ENCODE measurements around the gene HTT-AS.

Gene HTT-AS

DNA sequence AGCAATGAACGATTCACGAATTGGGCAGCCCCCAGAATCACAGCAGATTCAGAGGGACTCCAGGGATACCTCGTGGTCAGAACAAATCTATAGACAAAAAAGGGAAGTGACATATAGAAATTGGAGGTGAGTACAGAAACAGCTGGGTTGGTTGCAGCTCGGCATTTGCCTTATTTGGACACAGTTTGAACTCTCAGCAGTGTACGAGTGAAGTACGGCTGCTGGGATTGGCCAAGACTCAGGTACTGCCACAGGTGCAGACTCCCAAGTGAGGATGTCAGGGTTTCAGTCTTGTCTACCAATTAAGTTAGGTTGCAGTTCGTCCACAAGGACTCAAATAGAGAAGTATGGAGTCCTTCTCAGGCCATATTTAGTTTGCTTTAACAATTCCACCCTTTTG is 28.2 kb downstream of the HTT-AS start:
- in situ Hi-C loops (cut with HindIII; ENCODE audit: low sequenced_read_pairs): no loop called here
- H3K4me3 ChIP-seq (ENCODE audit: low read depth, low read length): no peak overlapping the region
- TF ChIP-seq, protein P1, sequence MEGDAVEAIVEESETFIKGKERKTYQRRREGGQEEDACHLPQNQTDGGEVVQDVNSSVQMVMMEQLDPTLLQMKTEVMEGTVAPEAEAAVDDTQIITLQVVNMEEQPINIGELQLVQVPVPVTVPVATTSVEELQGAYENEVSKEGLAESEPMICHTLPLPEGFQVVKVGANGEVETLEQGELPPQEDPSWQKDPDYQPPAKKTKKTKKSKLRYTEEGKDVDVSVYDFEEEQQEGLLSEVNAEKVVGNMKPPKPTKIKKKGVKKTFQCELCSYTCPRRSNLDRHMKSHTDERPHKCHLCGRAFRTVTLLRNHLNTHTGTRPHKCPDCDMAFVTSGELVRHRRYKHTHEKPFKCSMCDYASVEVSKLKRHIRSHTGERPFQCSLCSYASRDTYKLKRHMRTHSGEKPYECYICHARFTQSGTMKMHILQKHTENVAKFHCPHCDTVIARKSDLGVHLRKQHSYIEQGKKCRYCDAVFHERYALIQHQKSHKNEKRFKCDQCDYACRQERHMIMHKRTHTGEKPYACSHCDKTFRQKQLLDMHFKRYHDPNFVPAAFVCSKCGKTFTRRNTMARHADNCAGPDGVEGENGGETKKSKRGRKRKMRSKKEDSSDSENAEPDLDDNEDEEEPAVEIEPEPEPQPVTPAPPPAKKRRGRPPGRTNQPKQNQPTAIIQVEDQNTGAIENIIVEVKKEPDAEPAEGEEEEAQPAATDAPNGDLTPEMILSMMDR (IDR thresholded peaks at IDR 0.05; ENCODE audit: low read depth, low read length, missing control alignments): no peak
- DNase-seq (ENCODE audit: low read depth): no peak

DNA sequence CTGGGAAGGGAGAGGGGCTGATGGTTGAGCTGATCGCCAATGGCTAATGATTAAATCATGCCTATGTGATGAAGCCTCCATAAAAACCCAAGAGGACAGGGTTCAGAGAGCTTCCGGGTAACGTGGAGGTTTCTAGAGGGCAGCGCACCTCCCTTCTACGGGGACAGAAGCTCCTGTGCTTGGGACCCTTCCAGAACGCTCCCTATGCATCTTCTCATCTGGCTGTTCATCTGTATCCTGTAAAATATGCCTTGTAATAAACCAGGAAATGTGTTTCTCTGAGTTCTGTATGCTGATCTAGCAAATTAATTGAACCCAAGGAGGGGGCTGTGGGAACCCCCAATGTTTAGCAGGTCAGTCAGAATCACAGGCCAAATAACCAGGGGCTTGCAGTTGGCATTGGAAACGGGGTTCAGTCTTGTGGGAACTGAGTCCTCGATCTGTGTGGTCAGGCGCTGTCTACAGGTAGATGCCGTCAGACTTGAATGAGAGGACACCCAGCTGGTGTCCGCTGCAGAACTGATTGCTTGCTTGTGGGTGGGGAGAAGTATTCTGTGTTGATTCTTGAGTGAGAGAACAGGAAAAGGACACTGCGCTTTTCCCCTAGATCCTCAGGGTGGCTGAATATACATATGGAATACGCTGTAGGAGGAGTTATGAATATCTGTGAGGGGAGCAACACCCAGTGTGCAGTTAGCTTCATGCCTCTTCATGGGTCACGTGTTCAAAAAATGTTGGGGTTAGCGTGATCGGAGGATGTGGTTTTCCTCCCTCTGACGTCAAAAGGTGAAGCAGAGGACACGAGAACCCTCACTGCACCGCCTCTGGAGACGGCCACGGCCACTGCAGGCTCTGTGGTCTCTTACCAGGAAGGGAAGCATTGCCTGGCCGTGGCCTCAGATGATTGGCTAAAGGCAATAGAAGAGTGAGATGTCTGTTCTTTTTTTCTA is 29.2 kb downstream of the HTT-AS start:
- H3K4me3 ChIP-seq (ENCODE audit: low read depth, low read length): no peak overlapping the region
- TF ChIP-seq, protein P1 (IDR thresholded peaks at IDR 0.05; ENCODE audit: low read depth, low read length, missing control alignments): no peak
- DNase-seq (ENCODE audit: low read depth): peak; percentile 6
- in situ Hi-C loops (cut with HindIII; ENCODE audit: low sequenced_read_pairs): no loop called here

DNA sequence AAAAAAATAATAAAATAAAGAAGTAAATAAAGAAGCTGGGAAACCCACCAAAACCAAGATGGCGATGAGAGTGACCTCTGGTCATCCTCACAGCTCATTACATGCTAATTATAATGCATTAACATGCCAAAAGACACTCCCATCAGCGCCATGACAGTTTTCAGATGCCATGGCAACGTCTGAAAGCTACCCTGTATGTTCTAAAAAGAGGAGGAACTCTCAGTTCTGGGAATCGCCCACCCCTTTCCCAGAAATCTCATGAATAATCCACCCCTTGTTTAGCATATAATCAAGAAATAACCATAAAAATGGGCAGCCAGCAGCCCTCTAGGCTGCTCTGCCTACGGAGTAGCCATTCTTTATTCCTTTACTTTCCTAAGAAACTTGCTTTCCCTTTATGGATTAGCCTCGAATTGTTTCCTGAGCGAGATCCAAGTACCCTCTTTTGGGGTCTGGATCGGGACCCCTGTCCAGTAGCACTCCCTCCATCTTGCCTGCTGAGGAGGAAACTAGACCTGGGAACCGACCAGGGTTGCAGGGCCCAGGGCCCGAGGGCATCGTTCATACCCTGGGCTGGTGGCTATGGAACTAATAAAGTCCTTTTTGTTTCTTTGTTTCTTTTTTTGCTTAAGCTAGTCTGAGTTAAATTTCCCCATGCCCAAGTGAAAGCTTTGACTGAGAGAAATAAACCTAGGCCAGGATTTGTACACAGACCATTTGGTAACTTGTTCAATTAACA is 30.9 kb downstream of the HTT-AS start:
- no peak for DNase-seq (ENCODE audit: low read depth)
- TF ChIP-seq, protein P1 (IDR thresholded peaks at IDR 0.05; ENCODE audit: low read depth, low read length, missing control alignments): no peak
- in situ Hi-C loops (cut with HindIII; ENCODE audit: low sequenced_read_pairs): no loop called here
- H3K4me3 ChIP-seq (ENCODE audit: low read depth, low read length): no peak overlapping the region

DNA sequence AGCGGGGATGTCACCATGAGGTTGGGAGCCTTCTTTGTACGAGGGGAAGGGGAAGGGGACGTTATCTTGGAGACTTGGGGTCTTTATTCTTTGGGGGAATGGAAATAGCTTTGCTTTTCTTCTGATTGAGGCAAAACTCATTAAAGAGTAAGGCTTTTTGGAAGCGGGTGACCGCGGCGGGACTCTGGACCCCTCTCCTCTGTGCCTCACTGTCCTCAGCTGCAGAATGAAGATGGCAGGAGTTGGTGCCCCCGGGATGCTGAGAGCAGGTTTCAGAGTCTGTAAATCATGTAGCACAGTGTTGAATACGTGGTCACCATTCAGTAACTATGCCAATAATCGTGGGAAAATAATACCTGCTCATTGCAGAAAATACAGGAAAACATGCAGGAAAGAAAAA is 32.1 kb downstream of the HTT-AS start:
- TF ChIP-seq, protein P1 (IDR thresholded peaks at IDR 0.05; ENCODE audit: low read depth, low read length, missing control alignments): no peak
- no peak for DNase-seq (ENCODE audit: low read depth)
- H3K4me3 ChIP-seq (ENCODE audit: low read depth, low read length): no peak overlapping the region
- in situ Hi-C loops (cut with HindIII; ENCODE audit: low sequenced_read_pairs): no loop called here

DNA sequence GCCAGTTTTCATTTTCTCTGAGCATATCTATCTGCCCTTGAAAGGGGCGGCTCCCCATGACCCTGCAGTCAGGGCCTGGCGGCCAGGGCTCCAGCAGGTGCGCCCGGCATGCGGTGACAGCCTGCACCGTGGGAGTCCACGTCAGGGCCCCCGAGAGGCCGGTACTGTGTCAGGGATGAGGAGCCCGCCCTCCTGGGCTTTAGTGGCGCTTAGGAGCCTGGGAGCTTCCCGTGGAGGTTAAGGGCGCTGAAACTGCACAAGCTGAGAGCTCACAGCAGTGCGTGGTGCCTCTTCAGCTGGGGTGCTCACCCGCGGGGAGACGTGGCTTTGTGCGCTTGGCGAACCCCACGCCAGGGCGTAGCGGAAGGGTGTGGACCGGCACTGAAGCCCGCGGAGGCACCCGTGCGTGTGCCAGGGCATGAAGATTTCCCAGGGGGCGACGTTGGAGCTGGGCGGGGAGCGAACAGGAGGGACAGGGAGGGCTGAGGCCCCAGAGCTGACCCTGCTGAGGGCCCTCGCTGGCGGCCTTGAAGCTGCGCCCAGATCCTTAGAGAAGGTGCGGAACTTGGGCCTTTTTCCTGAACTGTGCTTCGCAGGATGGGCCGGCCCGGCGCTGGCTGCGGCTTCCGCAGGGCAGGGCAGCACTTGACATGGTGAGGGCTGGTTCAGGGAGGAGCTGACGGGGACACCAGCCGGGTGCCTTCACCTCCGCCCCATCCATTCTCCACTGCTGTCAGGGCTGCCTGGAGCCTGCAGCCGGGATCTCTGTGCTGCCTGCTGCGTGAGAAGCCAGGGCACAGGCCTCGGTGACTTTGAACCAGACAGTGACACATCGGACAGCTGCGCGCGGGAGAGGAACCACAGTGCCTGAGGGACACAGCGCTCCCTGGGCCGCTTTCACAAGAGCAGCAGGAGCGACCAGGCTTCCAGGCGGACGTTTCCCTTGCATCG is 32.9 kb downstream of the HTT-AS start:
- no peak for DNase-seq (ENCODE audit: low read depth)
- in situ Hi-C loops (cut with HindIII; ENCODE audit: low sequenced_read_pairs): no loop called here
- H3K4me3 ChIP-seq (ENCODE audit: low read depth, low read length): peak overlapping the region; percentile 19
- TF ChIP-seq, protein P1 (IDR thresholded peaks at IDR 0.05; ENCODE audit: low read depth, low read length, missing control alignments): no peak

Measured in astrocyte of the cerebellum (primary cell).